Stimulated activated CD8-positive, alpha-beta memory T cell treated with anti-CD3 and anti-CD28 coated beads, Interleukin-4, amount 100 ng/mL, for 4 hours (primary cell): ENCODE results near the gene ACOT9.
"Not testable (repeated sequence)": the region's sequence is repeated elsewhere in the genome, so short reads cannot be mapped to it uniquely, and the experiment has no call there.

Experiments
- DNase-seq, 2 donors: peaks; one replicate each; pipeline ENCODE4 v3.0.0-alpha.2; 2020; ENCODE audit warnings: low read depth in 2 of 2, low spot score in 1 of 2

The ACOT9 gene

DNA sequence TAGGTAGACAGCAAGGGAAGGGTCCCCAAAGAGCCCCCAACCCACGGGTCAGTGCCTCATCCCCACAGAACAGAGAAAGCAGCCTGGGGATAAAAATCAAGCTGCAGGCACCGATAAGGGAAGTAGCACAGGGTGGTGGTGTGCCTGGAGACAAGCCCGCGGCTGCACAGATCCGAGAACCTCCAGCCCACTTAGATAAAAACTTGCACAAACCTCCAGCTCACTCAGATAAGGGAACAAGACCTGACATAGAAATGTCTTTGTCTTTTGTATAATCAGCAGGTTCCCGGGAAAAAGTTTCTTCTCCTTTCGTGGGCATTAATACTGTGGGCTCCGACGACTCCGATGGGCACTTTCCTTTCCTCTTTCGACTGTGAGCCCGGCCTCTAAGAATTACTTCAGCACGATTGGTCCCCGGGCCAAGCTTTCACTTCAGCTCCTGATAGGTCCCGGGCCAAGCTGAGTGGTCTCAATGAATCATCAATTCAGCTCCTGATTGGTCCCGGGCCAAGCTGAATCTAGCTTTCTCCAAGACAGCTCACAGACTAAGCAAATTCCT, 43.4 kb downstream of the ACOT9 start:
- DNase-seq, result peak in 1 of 2 donors; percentile 4

DNA sequence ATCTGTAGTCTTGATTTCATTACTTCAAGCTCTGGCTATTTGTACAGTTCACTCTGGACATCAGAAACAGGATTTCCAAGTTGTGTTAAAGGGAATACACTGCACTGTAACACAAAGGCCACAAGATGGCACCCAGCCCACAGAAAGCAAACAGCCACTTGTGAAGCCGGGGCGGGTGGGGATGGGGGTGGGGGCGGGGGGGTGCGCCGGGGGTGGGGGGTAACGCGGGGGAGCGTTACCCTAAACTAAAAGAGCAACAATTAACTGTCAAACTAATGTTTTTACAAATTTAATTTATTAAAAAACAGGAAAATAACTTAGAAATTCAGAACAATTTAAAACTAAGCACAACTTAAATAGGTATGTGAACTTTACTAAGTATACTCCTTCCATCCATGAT, 48.5 kb downstream of the ACOT9 start:
- DNase-seq, result peak in 1 of 2 donors; percentile 4

DNA sequence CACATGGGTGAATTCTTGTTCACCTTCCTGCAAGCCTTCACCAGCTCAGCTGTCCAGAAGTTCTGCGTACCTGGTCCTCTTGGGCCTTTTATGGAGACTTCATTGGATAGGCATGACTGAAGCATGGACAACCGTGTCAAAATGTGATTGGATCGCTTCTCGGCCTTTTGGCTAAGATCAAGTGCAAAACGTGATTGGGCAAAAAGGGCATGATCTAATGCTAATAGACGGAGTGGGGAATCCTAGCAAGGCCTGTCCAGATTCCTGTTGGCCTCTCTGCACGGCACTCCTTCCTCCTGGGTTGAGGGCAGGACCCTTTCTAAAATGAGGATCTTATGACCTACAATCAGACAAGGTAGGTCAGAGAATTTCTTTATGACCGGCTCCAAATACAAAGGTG, 50.9 kb downstream of the ACOT9 start:
- DNase-seq, result no peak

DNA sequence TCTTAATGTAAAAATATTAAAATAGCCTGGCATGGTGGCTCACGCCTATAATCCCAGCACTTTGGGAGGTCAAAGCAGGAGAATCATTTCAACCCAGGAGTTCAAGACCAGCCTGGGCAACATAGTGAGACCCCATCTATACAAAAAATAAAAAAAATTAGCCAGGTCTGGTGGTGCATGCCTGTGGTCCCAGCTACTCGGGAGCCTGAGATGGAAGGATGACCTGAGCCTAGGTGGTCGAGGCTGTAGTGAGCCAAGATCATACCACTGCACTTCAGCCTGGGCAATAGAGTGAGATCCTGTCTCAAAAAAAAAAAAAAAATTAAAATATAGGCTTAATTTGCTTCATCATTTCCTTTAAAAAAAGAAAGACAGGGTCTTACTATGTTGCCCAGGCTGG, 66.6 kb downstream of the ACOT9 start:
- DNase-seq, result not testable (repeated sequence)

DNA sequence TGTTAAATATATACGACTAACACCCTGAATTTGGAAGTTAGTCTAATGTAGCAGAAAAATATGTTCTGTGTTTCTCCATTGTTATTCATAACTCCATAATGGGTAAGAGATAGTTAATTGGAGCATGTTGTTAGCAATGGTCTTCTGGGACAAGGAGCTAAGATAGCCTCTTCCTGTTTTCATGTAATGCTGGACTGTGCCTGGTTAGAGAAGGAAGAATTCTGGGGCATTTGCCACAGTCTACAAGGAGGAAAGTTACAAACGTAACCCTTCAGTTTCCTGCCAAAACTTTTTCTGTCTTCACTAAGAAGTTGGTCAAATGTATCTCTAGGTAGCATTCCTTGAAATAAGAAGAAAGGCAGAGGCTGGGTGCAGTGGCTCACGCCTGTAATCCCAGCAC, 70.0 kb downstream of the ACOT9 start:
- no peak for DNase-seq

DNA sequence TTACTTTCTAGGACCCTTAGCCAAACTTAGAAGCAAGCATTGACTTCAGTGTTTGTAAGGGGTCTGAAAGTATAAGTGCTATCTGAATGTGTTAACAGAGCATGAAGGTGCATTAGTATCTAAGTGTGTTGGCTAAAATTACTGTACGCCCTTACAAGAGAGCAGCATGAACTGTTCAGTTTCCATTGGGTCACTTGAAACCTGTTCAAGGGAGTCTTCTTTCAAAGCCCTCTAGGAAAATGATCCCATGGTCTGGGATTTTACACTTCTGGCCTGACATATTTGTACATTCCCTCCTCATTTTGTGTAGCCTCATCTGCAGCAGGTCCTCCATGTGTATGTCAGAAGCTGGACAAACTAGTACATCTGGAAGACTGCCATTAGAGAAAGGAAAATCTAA, 72.5 kb downstream of the ACOT9 start:
- no peak for DNase-seq

DNA sequence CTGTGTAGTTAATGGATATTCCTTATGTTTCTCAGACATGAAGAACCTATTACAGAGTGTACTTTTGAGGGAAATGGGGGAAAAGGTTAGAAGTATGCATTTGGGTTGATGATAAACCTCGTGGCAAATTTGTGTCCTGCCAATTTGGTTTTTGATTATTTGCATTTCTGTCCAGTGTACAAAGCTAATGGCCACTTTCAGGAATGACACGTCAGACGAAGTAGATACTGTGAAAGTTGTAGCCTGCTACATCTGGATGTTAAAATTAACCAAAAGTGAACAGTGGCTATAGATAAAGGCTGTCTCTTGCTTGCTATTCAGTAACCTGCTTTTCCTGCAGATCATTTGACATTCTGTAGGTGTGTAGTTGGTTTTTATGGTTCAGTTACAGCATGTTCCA, 74.7 kb downstream of the ACOT9 start:
- no peak for DNase-seq

DNA sequence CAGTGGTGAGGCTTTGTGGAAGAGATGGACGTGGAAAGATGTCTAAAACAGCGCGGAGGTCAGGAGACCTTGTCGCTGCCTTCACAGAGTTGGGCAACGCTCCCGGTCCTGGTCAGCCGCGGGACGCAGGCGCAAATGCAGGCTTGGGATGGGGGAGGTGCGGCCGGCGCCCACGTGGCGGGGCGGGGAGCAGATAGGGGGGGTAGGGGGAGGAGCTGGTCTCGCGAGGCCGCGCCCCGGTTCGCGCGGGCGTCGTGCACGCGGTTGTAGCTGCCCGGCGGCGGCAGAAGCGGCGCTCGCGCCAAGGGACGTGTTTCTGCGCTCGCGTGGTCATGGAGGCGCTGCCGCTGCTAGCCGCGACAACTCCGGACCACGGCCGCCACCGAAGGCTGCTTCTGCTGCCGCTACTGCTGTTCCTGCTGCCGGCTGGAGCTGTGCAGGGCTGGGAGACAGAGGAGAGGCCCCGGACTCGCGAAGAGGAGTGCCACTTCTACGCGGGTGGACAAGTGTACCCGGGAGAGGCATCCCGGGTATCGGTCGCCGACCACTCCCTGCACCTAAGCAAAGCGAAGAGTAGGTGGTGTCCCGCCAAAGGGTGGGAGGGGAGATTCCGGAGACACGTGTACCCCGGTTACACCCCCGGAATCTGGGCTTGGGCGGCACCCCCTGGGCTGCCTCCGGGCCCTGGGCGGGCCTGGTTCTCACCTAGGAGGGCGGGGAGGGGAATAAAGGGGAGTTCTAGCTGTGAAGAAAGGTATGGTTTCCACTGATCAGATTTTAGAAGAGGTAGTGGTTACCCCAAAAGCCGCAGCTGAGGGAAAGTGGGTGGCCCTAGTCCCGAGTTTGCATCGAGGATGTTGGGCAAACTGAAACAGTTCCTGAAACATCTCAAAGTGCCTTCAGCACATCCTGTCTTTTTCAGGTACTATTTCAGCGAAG, 75.6 kb downstream of the ACOT9 start, which contains the start of gene PRDX4:
PRDX4 (plus strand) TSS at position 255 of the 939 bp plus-strand sequence; CDS start at position 333, 78 bp downstream.
- DNase-seq, result peak; percentile 42 to 53

DNA sequence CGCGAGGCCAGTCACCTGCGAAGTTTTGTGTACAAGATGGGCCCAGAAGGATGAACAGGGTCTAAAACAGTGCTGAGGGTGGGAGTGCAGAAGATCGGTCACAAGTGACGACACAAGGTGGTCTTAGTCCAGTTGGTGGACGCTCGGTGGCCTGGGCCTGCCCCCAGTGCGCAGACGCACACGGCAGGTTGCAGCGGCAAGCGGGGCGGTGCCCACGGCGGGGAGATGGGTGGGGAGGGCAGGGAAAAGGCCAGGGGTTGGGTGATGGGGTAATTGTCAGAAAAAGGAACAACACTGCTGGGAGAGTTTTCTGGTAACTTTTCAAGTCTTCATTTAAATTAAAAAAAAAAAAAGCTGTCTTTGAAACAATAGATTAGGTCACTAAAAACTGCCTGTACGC, 76.8 kb downstream of the ACOT9 start:
- no peak for DNase-seq

DNA sequence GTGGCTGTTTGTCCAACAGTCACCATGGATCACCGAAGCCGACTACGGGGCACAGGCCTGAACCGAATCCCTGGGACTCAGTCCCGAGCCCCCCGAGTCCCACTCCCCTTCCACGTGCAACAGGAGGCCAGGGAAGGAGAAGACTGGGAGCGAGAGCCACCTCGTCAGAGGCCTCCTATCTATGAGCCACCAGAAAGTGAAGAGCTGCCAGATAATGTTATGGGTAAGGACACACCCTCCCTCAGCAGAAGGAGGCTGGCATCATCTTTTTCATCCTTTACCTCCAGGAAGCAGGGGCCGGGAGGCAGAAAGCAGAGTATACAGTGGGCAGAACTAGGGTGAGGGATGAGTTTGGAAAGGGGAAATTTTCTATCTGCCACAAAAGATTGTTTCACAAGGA, 78.6 kb downstream of the ACOT9 start:
- DNase-seq, result no peak

DNA sequence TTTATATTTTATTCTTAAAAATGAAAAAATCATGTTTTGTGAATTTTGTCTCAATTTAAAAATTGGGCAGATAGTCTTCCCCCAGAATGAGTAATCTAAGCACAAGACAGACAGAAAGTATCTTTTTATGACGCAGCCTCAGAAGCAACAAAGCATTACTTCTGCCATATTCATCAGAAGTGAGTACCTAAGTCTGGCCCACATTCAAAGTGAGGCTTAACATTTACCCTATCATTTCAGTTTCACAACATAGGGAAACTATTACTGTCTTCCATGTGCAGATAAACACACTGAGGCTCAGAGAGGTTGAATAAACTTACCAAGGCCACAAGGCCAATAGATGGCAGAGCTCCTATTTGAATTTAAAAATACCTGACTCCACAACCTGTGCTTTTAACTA, 80.2 kb downstream of the ACOT9 start:
- DNase-seq, result no peak

DNA sequence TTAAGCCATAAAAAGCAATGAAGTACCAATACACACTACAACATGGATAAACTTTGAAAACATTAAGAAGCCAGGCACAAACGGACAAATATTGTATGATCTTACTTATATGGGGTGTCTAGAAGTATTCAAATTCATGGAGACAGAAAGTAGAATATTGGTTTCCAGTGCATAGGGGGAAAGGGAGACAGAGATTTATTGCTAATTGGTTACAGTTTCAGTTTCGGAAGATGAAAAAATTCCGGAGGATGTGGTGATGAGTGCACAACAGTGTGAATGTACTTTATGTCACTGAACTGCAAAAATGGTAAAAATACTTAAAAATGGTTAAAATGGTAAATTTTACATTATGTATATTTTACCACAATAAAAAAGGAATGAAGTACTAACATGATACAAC, 80.9 kb downstream of the ACOT9 start:
- DNase-seq, result no peak

DNA sequence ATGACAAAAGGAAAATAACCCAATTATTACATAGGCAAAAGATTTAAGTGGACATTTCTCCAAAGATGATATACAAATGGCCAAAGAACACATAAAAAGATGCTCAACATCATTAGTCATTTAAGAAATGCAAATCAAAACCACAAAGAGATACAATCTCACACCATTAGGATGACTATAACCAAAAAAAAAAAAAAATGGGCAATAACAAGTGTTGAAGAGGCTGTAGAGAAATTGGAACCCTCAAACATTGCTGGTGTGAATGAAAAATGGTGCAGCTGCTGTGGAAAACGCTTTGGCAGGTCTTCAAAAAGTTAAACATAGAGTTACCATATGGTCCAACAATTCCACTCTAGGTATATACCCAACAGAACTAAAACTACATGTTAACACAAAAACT, 81.4 kb downstream of the ACOT9 start:
- DNase-seq, result no peak

DNA sequence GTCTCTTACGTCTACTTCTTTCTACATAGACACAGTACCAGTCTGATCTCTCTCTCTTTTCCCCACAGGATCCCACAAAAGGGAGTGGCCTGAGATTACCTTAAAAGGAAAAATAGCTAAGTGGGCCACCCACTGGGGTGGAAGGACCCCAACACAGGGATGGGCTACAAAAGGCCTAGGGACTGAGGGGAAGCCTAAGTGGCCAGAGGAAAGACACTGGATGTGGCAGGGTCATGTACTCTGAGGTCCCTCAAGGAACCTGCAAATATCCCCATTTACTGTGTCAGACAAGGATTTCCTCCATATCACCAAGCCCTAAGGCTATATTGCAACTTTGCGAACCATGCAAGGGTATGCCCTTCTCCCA, 82.3 kb downstream of the ACOT9 start:
- no peak for DNase-seq

DNA sequence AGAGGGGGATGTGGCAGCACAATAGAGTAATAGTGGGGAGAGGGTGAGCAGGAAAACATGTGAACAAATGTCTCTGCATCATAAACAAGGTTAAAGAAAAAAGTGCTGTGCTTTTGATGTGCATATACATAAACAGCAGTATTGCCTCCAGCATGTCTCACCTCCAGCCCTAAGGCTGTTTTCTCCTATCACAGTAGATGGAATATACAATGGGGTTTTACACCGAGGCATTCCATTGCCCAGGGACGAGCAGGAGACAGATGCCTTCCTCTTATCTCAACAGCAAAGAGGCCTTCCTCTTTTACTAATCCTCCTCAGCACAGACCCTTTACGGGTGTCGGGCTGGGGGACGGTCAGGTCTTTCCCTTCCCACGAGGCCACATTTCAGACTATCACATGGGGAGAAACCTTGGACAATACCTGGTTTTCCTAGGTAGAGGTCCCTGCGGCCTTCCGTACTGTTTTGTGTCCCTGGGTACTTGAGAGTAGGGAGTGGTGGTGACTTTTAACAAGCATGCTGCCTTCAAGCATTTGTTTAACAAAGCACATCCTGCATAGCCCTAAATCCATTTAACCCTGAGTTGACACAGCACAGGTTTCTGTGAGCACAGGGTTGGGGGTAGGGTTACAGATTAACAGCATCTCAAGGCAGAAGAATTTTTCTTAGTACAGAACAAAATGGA, 82.9 kb downstream of the ACOT9 start:
- not testable (repeated sequence) for DNase-seq

DNA sequence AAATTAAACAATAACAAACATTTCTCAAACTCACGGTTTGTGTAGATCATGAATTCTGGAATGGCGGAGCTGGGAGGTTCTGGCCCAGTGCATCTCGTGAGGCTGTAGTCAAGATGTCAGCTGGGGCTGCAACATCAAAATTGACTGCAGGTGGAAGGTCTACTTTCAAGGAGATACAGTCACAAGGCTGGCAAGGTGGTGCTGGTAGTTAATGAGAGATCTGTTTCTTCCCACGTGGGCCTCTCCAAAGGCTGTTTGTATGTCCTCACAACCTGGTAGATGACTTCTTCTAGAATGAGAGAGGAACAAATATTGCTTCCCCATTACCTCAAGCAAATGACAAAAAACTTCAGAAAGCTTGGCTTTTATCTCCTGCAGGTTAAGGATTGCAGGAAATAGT, 83.7 kb downstream of the ACOT9 start:
- no peak for DNase-seq

DNA sequence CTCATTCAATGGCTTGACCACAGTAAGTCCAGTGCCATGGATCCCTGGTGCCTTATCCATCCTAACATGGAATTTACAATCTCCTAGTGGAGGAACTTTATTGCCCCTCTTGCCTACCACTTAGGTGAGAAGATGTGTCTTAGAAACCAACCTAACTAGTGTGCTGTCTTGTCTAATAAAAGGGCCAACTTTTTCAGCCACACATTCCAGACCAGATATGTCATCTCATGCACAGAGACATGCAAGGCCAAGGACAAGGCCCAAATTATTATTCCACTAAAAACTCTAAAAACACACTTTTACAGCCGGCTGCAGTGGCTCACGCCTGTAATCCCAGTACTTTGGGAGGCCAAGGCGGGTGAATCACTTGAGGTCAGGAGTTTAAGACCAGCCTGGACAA, 86.4 kb downstream of the ACOT9 start:
- DNase-seq, result no peak

DNA sequence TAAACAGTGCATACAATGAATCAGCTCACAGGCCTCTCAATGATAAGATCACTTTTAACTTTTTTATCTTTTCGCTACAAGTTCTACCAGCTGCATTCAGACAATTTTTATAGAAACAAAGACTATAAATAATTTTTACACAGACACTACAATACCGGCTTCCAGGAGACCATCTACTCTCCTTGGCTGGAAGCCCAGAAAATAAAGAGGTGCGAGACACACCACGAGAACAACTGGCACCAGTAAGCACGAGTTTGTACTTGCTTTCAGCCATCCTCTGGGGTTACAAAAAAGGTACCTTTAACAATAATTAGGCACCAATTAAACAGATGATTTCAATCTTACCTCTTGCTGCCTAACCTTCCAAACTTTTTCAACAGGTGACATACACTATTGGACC, 87.0 kb downstream of the ACOT9 start:
- no peak for DNase-seq
